IPS-NIHi7 (cell line): ENCODE data around the gene B9D2.
"Not testable (repeated sequence)": the region's sequence is repeated elsewhere in the genome, so short reads cannot be mapped to it uniquely, and the experiment has no call there.

Source experiments
- DNase-seq: peaks from one replicate; pipeline ENCODE4 v3.0.0; 2012; ENCODE audit warnings: mixed read lengths; ENCODE audit errors: extremely low spot score

Gene B9D2

GRCh38 chr19:41355035-41355434, 8.9 kb downstream of the B9D2 start:
- DNase-seq = no peak

DNA sequence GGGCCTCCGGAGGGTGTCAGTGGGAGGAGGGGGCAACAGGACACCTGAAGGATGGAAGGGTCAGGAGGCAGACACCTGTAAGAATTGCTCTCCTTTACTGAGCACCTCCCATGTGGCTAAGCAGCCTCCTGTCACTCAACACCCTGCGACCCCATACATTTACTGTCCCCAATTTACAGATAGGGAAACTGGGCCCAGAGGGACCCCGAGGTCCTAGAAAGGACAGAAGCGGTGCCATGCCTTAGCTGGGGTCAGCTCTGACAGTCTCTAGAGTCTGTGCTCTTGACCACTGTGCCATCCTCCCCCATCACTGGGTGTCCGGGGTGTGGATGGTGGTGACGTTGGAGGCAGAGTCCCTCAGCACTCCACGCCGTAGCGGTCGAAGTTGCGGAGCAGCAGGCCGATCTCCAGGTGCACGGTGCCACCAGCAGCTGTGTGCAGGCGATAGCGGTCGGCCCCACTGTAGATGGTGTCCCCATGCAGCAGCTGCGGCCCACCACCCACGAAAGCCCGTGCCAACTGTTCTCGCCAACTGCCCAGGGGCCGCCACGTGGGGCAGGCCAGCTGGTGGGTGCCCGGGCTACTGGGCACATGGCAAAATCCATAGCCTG, 9.5 kb downstream of the B9D2 start:
- DNase-seq = no peak

GRCh38 chr19:41353466-41354342, 10.2 kb downstream of the B9D2 start, which contains the start of gene TGFB1:
Gene TGFB1 (minus strand): TSS chr19:41353922. CDS start chr19:41353044, 878 bp downstream.
- peak; percentile 88 for DNase-seq

DNA sequence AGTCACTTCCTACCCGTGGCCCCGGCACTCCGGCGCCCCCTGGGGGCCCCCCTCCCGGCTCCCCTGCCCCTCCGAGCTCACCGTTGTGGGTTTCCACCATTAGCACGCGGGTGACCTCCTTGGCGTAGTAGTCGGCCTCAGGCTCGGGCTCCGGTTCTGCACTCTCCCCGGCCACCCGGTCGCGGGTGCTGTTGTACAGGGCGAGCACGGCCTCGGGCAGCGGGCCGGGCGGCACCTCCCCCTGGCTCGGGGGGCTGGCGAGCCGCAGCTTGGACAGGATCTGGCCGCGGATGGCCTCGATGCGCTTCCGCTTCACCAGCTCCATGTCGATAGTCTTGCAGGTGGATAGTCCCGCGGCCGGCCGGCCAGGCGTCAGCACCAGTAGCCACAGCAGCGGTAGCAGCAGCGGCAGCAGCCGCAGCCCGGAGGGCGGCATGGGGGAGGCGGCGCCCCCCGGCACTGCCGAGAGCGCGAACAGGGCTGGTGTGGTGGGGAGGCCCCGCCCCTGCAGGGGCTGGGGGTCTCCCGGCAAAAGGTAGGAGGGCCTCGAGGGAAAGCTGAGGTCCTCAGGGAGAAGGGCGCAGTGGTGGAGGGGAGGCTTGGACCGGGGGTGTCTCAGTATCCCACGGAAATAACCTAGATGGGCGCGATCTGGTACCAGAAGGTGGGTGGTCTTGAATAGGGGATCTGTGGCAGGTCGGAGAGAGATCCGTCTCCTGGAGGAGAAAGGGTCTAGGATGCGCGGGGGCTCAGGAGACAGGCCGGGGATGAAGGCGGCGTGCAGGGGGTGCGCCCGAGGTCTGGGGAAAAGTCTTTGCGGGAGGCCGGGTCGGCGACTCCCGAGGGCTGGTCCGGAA, 11.1 kb downstream of the B9D2 start:
- peak; percentile 64 for DNase-seq

- DNase-seq = no peak
Measured at GRCh38 chr19:41352279-41352608, 11.7 kb downstream of the B9D2 start.

- DNase-seq = peak; percentile 73
Measured at GRCh38 chr19:41351339-41352245, 12.4 kb downstream of the B9D2 start.

DNA sequence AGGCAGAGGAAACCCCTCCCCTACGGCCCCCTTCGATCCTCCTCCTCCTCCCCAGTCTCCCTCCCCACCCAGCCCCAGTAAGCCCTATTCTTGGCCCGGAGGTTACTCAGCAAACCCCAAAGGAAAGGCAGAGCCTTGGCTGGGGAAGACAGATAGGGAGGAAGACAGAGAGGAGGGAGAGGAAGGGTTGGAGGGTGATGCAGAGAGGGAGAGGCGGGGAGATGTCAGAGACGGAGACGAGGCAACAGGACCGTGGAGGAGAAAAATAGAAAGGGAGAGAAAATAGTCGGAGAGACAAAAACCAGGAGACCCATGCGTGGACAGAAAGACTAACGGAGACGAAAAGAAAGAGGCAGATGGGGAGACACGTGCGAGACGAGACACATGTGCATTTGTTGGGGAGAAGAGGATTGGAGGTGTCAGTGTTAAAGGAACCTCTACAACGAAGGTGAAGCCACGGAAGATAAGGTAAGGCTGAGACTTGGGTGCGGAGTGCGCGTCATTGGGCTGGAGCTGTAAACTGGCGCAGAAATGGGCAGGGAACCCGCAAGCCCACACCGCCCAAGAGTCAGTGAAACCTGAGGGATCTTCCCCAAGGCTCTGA, 13.1 kb downstream of the B9D2 start:
- DNase-seq = peak; percentile 31

- not testable (repeated sequence) for DNase-seq
Measured at GRCh38 chr19:41346916-41347315, 17.0 kb downstream of the B9D2 start.

GRCh38 chr19:41344162-41344561, 19.8 kb downstream of the B9D2 start:
- no peak for DNase-seq

DNA sequence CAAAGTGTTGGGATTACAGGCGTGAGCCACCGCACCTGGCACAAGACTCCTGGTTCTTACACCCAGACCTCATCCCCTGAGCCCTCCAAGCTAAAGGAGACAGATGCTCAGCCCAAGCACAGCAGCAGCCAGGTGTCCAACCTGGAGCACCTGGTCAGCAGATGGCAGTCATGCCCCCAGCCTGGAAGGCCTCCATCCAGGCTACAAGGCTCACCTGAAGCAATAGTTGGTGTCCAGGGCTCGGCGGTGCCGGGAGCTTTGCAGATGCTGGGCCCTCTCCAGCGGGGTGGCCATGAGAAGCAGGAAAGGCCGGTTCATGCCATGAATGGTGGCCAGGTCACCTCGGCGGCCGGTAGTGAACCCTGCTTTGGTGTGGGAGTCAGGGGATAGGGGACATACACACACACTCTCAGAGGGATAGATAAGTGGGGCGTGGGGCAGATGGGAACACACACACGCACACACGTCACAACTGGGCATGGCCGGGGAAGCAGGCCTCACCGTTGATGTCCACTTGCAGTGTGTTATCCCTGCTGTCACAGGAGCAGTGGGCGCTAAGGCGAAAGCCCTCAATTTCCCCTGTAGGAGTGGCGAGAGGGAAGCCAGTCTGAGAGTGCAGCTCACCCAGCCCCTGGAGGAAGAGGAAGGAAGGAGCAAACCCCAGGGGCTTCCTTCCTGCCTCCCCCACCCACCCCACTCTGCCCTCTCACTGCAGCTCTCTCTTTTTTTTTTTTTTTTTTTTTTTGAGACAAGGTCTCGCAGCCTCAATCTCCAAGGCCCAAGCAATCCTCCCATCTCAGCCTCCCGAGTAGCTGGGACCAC, 22.1 kb downstream of the B9D2 start:
- peak; percentile 58 for DNase-seq

GRCh38 chr19:41339936-41340335, 24.0 kb downstream of the B9D2 start:
- no peak for DNase-seq

DNA sequence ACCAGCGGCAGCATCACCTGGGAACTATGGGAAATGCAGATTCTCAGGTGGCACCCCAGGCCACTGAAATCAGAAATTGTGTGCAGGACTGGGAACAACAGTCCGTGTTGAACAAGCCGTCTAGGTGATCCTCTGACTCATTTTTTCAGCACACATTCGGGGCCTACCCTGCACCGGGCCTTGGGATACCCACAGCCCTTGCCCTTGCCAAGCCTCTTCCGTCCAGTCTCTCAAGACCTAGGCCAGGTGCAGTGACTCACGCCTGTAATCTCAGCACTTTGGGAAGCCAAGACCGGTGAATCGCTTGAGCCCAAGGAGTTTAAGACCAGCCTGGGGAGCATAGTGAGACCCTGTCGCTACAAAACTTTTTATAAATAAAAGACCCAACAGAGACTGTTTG, 28.5 kb downstream of the B9D2 start:
- no peak for DNase-seq

- DNase-seq = no peak
Measured at GRCh38 chr19:41334793-41335192, 29.2 kb downstream of the B9D2 start.

DNA sequence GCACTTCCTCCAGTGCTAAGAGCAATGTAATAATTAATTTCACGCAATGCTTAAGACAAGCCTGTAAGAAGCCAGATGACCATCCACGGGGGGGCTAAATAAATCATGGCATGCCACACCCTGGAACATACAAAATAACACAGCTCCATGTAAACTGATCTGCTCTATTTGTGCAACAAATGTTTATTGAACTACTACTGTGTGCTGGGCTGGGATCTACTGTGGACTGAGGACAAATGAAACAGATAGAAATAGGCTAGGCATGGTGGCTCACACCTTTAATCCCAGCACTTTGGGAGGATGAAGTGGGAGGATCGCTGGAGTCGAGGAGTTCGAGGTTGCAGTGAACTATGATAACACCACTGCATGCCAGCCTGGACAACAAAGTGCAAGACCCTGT, 31.5 kb downstream of the B9D2 start:
- no peak for DNase-seq

GRCh38 chr19:41332000-41332399, 31.9 kb downstream of the B9D2 start:
- no peak for DNase-seq

DNA sequence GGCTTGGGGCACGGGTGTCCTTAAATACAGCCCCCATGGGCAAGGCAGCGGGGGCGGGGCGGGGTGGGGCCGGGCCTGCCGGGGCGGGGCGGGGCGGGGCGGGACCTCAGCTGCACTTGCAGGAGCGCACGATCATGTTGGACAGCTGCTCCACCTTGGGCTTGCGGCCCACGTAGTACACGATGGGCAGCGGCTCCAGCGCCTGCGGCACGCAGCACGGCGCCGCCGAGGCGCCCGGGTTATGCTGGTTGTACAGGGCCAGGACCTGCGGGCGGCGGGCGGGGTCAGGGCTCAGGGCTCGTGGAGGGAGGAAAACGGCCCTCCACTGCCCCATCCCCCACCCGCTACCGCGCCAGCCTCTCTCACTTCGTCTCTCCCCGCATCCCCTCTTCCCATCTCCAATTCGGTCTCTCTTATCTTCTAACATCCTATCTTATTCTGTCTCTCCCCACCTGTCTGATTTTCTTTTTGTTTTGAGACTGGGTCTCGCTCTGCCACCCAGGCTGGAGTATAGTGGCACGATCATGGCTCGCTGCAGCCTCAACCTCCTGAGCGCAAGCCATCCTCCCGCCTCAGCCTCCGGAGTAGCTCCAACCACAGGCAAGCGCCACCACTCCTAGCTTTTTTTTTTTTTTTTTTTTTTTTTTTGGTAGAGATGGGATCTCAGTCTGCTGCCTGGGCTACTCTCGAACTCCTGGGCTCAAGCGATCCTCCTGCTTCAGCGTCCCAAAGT, 32.8 kb downstream of the B9D2 start:
- no peak for DNase-seq

DNA sequence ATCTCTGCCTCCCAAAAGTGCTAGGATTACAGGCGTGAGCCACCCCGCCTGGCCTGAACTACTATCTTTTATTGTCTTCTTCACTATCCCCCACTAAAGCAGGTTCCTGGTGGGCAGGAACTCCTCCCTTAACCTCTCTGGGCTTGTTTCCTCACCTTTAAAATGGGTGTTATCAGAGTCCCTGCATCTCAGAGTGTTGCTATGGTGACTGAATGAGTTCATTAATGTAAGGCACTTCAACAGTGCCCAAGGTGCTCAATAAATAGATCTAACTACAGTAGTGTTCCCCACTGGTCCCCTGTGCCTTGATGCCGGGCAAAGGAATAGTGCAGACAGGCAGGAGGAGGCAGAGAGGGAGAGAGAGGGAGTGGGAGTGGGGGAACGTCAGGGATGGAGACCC, 33.5 kb downstream of the B9D2 start:
- no peak for DNase-seq

GRCh38 chr19:41328842-41329225, 35.1 kb downstream of the B9D2 start:
- no peak for DNase-seq

DNA sequence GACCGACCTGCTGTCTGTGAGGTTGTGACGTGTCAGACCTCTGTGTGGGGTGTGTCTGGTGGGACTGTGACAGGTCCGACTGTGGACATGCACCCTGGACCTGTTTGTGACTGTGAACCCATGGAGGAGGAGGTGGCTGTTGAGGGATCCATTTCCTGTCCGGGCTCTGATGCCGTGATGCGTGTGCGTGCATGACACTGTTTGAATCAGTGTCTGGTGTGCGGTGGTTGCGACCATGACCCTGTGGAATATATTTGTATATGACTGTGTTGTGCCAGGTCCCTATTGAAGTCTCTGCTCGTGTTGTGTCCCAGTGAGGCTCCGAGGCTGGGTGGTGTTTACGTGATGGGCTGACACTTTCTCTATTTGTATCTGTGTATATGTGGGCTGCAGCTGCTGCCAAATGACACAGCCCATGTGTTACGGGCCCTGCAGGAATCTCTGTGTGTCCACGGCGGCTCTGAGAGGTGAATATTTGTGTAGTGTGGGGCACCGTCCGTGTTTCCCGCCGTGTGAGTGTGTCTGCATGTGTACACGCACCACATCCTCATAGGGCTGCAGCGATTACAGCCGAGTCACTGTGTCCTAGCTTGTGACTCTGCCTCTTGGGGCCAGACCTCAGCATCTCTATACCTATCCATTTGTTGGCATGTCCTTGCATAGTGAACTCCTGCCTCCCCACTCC, 35.6 kb downstream of the B9D2 start:
- DNase-seq = no peak
